ENCODE results near the gene PPP2R2C. TPM values are rescaled to one million over a fixed set of nuclear protein-coding genes. Genes with fewer than 3 reads are reported as not detected.

Gene PPP2R2C
- total and polyA plus RNA-seq, 2 experiments from 2014 or later, result 1.3 to 9.2 TPM

DNA sequence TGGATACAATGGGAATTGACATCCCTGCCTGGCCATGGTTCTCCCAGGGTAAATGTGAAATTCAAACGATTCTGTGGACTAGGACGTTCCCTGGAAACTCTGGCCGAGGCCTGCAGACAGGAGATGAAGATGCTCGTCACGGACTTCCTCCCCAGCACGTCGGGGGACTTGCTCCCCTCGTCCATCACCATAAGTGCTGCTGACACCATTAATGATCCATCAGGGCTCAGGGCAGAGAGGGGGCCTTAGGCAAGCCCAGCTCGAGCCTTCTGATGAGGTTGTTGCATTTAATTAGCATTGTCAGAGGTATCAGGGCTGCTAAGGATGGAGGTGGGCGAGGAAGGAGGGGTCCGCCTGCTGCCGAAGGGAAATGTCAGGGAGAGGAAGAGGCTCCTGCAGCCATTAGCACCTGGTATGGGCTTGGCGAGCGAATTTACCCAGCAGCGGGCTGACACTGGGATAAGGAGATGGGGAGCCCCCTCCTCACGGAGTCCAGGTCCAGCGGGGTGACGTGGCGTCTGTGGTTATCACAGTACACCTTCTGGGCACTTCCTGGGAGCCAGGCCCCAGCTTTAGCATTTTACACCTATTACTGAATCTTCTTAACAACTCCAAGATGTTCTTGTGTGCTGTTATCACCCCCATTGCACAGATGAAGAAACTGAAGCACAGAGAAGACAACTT is 83.1 kb downstream of the PPP2R2C start:
- no peaks in the 10 kb centered on the region for H3K36me3 Mint-ChIP-seq (ENCODE audit: low read depth)

More for the DNA sequence above, 83.1 kb downstream of the PPP2R2C start:
- no peak overlapping the region for H3K4me3 ChIP-seq
- H3K4me1 ChIP-seq (ENCODE audit: insufficient read depth), result no peaks in the 10 kb centered on the region
- Mint-ChIP-seq H3K9me3 (no peaks in the 10 kb centered on the region; the same call in 2 of the 3 replicates), H3K27ac (no peak overlapping the region), H3K27me3 (ENCODE audit: insufficient read depth, low read depth, poor library complexity) (peaks cover 3% of the 10 kb centered on the region), H3K4me1 (peaks cover 7% of the 10 kb centered on the region), H3K4me3 (no peak overlapping the region)
- H3F3A ChIP-seq (replicated peaks; ENCODE audit: low read depth), result no peaks in the 10 kb centered on the region
- ATAC-seq, result no peak
- no peak overlapping the region for H3K27ac ChIP-seq (ENCODE audit: low read depth)
- TF ChIP-seq CREB1 (CRISPR knock-in tag; IDR thresholded peaks at IDR 0.05; ENCODE audit: low read depth) (no peak), EZH2 (IDR thresholded peaks at IDR 0.05; ENCODE audit: low read depth, unreplicated experiment) (no peak), JUNB (IDR thresholded peaks at IDR 0.05; ENCODE audit: unreplicated experiment) (no peak), ZNF114 (CRISPR knock-in tag; IDR thresholded peaks at IDR 0.05) (no peak), NANOG (IDR thresholded peaks at IDR 0.05; ENCODE audit: borderline replicate concordance) (no peak), EZH2phosphoT487 (IDR thresholded peaks at IDR 0.05; ENCODE audit: unreplicated experiment) (no peak), STAT1 (IDR thresholded peaks at IDR 0.05; ENCODE audit: unreplicated experiment) (no peak), POLR2AphosphoS5 (IDR thresholded peaks at IDR 0.05; ENCODE audit: low read depth) (no peak), ZNF331 (CRISPR knock-in tag; IDR thresholded peaks at IDR 0.05; ENCODE audit: low read depth) (no peak)
- TF ChIP-seq, protein P1, sequence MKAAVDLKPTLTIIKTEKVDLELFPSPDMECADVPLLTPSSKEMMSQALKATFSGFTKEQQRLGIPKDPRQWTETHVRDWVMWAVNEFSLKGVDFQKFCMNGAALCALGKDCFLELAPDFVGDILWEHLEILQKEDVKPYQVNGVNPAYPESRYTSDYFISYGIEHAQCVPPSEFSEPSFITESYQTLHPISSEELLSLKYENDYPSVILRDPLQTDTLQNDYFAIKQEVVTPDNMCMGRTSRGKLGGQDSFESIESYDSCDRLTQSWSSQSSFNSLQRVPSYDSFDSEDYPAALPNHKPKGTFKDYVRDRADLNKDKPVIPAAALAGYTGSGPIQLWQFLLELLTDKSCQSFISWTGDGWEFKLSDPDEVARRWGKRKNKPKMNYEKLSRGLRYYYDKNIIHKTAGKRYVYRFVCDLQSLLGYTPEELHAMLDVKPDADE (IDR thresholded peaks at IDR 0.05), result no peak
- TF ChIP-seq, protein P2, sequence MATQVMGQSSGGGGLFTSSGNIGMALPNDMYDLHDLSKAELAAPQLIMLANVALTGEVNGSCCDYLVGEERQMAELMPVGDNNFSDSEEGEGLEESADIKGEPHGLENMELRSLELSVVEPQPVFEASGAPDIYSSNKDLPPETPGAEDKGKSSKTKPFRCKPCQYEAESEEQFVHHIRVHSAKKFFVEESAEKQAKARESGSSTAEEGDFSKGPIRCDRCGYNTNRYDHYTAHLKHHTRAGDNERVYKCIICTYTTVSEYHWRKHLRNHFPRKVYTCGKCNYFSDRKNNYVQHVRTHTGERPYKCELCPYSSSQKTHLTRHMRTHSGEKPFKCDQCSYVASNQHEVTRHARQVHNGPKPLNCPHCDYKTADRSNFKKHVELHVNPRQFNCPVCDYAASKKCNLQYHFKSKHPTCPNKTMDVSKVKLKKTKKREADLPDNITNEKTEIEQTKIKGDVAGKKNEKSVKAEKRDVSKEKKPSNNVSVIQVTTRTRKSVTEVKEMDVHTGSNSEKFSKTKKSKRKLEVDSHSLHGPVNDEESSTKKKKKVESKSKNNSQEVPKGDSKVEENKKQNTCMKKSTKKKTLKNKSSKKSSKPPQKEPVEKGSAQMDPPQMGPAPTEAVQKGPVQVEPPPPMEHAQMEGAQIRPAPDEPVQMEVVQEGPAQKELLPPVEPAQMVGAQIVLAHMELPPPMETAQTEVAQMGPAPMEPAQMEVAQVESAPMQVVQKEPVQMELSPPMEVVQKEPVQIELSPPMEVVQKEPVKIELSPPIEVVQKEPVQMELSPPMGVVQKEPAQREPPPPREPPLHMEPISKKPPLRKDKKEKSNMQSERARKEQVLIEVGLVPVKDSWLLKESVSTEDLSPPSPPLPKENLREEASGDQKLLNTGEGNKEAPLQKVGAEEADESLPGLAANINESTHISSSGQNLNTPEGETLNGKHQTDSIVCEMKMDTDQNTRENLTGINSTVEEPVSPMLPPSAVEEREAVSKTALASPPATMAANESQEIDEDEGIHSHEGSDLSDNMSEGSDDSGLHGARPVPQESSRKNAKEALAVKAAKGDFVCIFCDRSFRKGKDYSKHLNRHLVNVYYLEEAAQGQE (IDR thresholded peaks at IDR 0.05; ENCODE audit: unreplicated experiment), result no peak
- TF ChIP-seq, protein P3, sequence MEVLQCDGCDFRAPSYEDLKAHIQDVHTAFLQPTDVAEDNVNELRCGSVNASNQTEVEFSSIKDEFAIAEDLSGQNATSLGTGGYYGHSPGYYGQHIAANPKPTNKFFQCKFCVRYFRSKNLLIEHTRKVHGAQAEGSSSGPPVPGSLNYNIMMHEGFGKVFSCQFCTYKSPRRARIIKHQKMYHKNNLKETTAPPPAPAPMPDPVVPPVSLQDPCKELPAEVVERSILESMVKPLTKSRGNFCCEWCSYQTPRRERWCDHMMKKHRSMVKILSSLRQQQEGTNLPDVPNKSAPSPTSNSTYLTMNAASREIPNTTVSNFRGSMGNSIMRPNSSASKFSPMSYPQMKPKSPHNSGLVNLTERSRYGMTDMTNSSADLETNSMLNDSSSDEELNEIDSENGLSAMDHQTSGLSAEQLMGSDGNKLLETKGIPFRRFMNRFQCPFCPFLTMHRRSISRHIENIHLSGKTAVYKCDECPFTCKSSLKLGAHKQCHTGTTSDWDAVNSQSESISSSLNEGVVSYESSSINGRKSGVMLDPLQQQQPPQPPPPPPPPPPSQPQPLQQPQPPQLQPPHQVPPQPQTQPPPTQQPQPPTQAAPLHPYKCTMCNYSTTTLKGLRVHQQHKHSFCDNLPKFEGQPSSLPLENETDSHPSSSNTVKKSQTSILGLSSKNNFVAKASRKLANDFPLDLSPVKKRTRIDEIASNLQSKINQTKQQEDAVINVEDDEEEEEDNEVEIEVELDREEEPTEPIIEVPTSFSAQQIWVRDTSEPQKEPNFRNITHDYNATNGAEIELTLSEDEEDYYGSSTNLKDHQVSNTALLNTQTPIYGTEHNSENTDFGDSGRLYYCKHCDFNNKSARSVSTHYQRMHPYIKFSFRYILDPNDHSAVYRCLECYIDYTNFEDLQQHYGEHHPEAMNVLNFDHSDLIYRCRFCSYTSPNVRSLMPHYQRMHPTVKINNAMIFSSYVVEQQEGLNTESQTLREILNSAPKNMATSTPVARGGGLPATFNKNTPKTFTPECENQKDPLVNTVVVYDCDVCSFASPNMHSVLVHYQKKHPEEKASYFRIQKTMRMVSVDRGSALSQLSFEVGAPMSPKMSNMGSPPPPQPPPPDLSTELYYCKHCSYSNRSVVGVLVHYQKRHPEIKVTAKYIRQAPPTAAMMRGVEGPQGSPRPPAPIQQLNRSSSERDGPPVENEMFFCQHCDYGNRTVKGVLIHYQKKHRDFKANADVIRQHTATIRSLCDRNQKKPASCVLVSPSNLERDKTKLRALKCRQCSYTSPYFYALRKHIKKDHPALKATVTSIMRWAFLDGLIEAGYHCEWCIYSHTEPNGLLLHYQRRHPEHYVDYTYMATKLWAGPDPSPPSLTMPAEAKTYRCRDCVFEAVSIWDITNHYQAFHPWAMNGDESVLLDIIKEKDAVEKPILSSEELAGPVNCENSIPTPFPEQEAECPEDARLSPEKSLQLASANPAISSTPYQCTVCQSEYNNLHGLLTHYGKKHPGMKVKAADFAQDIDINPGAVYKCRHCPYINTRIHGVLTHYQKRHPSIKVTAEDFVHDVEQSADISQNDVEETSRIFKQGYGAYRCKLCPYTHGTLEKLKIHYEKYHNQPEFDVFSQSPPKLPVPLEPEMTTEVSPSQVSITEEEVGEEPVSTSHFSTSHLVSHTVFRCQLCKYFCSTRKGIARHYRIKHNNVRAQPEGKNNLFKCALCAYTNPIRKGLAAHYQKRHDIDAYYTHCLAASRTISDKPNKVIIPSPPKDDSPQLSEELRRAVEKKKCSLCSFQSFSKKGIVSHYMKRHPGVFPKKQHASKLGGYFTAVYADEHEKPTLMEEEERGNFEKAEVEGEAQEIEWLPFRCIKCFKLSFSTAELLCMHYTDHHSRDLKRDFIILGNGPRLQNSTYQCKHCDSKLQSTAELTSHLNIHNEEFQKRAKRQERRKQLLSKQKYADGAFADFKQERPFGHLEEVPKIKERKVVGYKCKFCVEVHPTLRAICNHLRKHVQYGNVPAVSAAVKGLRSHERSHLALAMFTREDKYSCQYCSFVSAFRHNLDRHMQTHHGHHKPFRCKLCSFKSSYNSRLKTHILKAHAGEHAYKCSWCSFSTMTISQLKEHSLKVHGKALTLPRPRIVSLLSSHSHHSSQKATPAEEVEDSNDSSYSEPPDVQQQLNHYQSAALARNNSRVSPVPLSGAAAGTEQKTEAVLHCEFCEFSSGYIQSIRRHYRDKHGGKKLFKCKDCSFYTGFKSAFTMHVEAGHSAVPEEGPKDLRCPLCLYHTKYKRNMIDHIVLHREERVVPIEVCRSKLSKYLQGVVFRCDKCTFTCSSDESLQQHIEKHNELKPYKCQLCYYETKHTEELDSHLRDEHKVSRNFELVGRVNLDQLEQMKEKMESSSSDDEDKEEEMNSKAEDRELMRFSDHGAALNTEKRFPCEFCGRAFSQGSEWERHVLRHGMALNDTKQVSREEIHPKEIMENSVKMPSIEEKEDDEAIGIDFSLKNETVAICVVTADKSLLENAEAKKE (CRISPR knock-in tag; IDR thresholded peaks at IDR 0.05), result no peak
- TF ChIP-seq, protein P4, sequence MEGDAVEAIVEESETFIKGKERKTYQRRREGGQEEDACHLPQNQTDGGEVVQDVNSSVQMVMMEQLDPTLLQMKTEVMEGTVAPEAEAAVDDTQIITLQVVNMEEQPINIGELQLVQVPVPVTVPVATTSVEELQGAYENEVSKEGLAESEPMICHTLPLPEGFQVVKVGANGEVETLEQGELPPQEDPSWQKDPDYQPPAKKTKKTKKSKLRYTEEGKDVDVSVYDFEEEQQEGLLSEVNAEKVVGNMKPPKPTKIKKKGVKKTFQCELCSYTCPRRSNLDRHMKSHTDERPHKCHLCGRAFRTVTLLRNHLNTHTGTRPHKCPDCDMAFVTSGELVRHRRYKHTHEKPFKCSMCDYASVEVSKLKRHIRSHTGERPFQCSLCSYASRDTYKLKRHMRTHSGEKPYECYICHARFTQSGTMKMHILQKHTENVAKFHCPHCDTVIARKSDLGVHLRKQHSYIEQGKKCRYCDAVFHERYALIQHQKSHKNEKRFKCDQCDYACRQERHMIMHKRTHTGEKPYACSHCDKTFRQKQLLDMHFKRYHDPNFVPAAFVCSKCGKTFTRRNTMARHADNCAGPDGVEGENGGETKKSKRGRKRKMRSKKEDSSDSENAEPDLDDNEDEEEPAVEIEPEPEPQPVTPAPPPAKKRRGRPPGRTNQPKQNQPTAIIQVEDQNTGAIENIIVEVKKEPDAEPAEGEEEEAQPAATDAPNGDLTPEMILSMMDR (conservative IDR thresholded peaks at IDR 0.05; ENCODE audit: low read depth in 2 of 2), result no peak
- no peaks in the 10 kb centered on the region for H3K36me3 ChIP-seq (ENCODE audit: insufficient read depth)
- no peaks in the 10 kb centered on the region for H4K20me1 ChIP-seq (replicated peaks; ENCODE audit: insufficient read depth)
- no peaks in the 10 kb centered on the region for H3K9me2 ChIP-seq (ENCODE audit: insufficient read depth)
- no peak overlapping the region for H2AFZ ChIP-seq
- no peaks in the 10 kb centered on the region for H3K79me2 ChIP-seq (replicated peaks; ENCODE audit: insufficient read depth)
- DNase-seq (ENCODE audit: low spot score), result no peak
- H3K4me2 ChIP-seq, result no peak overlapping the region
- H3K27me3 ChIP-seq (ENCODE audit: insufficient read depth), result no peaks in the 10 kb centered on the region

All from GM23338 (cell line).